Measurements from ENCODE around the gene FAM200A. TPM values are rescaled to one million over a fixed set of nuclear protein-coding genes. Genes with fewer than 3 reads are reported as not detected.

Gene FAM200A
- total RNA-seq, 1 experiment from 2014 or later: 4.7 TPM

DNA sequence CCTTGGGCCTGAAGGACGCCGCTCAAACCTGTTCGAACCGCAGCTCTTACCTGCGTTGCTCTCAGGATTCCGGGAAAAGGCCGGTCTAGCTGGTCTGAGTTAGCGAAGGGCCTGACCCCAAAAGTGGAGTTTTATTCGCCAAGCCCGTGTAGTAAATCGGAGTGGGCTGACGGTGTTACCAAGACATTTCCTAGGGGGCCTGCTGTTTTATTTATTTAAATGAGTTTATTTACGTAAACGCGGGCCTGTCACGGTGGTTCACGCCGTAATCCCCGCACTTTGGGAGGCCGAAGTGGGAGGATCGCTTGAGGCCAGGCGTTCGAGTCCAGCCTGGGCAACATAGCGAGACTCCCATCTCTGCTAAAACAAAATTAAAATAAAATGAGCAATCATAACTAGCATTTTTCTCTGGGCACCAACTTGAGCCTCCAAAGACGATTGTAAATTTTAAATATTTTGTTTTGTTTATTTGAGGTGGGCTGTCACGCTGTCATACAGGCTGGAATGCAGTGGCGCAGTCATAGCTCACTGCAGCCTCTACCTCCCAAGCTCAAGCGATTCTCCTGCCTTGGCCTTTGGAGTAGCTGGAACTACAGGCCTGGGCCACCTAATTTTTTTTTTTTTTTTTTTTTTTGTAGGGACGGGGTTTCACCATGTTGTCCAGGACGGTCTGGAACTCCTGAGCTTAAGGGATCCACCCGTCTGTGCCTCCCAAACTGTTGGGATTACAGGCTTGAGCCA lies 7.4 kb upstream of the FAM200A start:
- ChIA-PET CTCF (interaction anchor here (1.3 kb wide), 1 partner anchor 34 kb away, joined by 3 read pairs; no protein-coding TSS in a partner anchor), POLR2A (interaction anchor here (0.9 to 1.5 kb wide), 5 partner anchors 13 to 58 kb away, joined by 3 to 4 read pairs (median 3); partner anchors contain the start of gene ZKSCAN5), RAD21 (ENCODE audit: low non-redundant PET in 1 of 2, low total read pairs in 2 of 2, uncharacterized antibody in 2 of 2, unreplicated experiment in 2 of 2) (no interaction called here)
- no peak for TF ChIP-seq FOSL1 (IDR thresholded peaks at IDR 0.05; ENCODE audit: low read depth)
- TF ChIP-seq TCF7L2 (IDR thresholded peaks at IDR 0.05; ENCODE audit: borderline replicate concordance, extremely low read depth, insufficient read depth, insufficient read length): no peak
- no peak for TF ChIP-seq ELF1 (IDR thresholded peaks at IDR 0.05; ENCODE audit: borderline replicate concordance, low read depth)
- TF ChIP-seq EZH2 (IDR thresholded peaks at IDR 0.05): no peak
- no peak for TF ChIP-seq SIN3A (IDR thresholded peaks at IDR 0.05; ENCODE audit: low read depth)
- TF ChIP-seq ZNF274 (IDR thresholded peaks at IDR 0.05; ENCODE audit: low read depth, low read length): no peak
- TF ChIP-seq EGR1 (IDR thresholded peaks at IDR 0.05; ENCODE audit: low read depth): no peak
- TF ChIP-seq RAD21 (IDR thresholded peaks at IDR 0.05; ENCODE audit: low read depth): no peak
- peaks cover 67% of the 10 kb centered on the region for H3K79me2 ChIP-seq (ENCODE audit: insufficient read depth, low read length)
- intact Hi-C loops (cut with micrococcal nuclease): loop anchor here (5.0 kb wide), 1 partner anchor 58 kb away; the partner anchor contains the start of gene ZSCAN25
- no peaks in the 10 kb centered on the region for H3K27me3 ChIP-seq (ENCODE audit: insufficient read depth, low read length)
- no peak overlapping the region for H2AFZ ChIP-seq (ENCODE audit: low read depth, low read length, poor library complexity, severe bottlenecking)
- peak overlapping the region; percentile 93 for H3K27ac ChIP-seq (ENCODE audit: low read depth, low read length)
- no peaks in the 10 kb centered on the region; the same call in 1 of the 2 replicates for H4K20me1 ChIP-seq (ENCODE audit: insufficient read depth)
- H3K9me2 ChIP-seq (ENCODE audit: insufficient read depth): no peaks in the 10 kb centered on the region
- peak overlapping the region; percentile 90 to 95 for H3K4me3 ChIP-seq (replicated peaks in 1 of 2; ENCODE audit: low read depth in 1 of 2, low read length in 2 of 2)
- DNase-seq (ENCODE audit: low read depth, low spot score): no peak
- peaks cover 13 to 31% of the 10 kb centered on the region in 2 experiments for H3K36me3 ChIP-seq (ENCODE audit: control insufficient read depth in 1 of 2, insufficient read depth in 2 of 2, low read length in 2 of 2)
- peaks cover 37 to 56% of the 10 kb centered on the region in 2 experiments for H3K4me1 ChIP-seq (ENCODE audit: control insufficient read depth in 1 of 2, insufficient read depth in 2 of 2, low read length in 2 of 2)
- no TSS peak for BruUV-seq (replicated peaks)
- ATAC-seq: no peak; the same call in 1 of the 2 replicates
- H3K4me2 ChIP-seq (ENCODE audit: low read length): peak overlapping the region; percentile 79
- H3K9me3 ChIP-seq (ENCODE audit: control insufficient read depth in 1 of 2, insufficient read depth in 1 of 2, low read depth in 1 of 2, low read length in 2 of 2): no peaks in the 10 kb centered on the region
- H3K9ac ChIP-seq (ENCODE audit: low read length): peak overlapping the region; percentile 96

Data from HCT116 (cell line).